ENCODE measurements around the gene NOXO1.

GRCh38 chr16:1929578-1930337 lies 51.5 kb downstream of the NOXO1 start:
- TF ChIP-seq EZH2 (IDR thresholded peaks at IDR 0.05; ENCODE audit: low read length, unreplicated experiment) (no peak), EZH2phosphoT487 (IDR thresholded peaks at IDR 0.05; ENCODE audit: borderline replicate concordance, low read length) (no peak)
- TF ChIP-seq, protein P1, sequence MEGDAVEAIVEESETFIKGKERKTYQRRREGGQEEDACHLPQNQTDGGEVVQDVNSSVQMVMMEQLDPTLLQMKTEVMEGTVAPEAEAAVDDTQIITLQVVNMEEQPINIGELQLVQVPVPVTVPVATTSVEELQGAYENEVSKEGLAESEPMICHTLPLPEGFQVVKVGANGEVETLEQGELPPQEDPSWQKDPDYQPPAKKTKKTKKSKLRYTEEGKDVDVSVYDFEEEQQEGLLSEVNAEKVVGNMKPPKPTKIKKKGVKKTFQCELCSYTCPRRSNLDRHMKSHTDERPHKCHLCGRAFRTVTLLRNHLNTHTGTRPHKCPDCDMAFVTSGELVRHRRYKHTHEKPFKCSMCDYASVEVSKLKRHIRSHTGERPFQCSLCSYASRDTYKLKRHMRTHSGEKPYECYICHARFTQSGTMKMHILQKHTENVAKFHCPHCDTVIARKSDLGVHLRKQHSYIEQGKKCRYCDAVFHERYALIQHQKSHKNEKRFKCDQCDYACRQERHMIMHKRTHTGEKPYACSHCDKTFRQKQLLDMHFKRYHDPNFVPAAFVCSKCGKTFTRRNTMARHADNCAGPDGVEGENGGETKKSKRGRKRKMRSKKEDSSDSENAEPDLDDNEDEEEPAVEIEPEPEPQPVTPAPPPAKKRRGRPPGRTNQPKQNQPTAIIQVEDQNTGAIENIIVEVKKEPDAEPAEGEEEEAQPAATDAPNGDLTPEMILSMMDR (conservative IDR thresholded peaks at IDR 0.05; ENCODE audit: low read depth, low read length) = peak; percentile 68

Data from PC-3 (cell line).